ENCODE results near the gene PKD2L1.

DNA sequence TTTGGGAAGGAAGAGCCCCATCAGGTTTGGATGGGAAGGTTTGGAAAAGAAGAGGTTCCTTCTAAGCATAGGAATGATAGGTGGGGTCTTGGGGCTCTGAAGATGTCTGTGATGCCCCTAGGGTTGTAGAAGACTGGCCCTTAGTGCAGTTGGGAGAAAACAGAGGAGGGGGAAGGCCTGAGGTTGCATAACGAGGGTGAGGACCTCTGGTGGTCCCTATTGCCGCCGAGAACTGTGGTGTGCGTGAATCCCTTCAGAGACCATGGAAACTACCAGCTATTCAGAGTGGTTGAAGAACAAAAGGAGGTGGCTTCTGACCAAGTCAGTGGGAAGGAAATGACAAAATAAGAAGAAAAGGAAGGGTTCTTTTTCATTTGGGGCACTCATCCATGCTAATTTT is 3.1 kb upstream of the PKD2L1 start:
- TF ChIP-seq YY1 (IDR thresholded peaks at IDR 0.05; ENCODE audit: insufficient read depth, insufficient read length) (no peak), ZNF274 (IDR thresholded peaks at IDR 0.05; ENCODE audit: low read depth, low read length) (no peak)
